HepG2 (cell line): ENCODE results near the gene TMEM125. TPM values are rescaled to one million over a fixed set of nuclear protein-coding genes. Genes with fewer than 3 reads are reported as not detected.

ENCODE experiments used
- ATAC-seq: fragments of 200-7000 bp; cut with Tn5 transposase; 3 replicates; pipeline ENCODE4 v1.9.1; 2020; ENCODE audit warnings: mild to moderate bottlenecking, moderate library complexity
- BruUV-seq: library from RNA; stranded (reverse); fragments of 400-500 nt; replicated peaks from 2 replicates; lab custom pipeline; 2021; lab: Mats Ljungman, UMichigan
- CTCF ChIA-PET: fragments of 300-600 bp; formaldehyde crosslinking; extraction: SDS; loops from one replicate; lab custom pipeline; 2021; ENCODE audit warnings: low total read pairs, inconsistent platforms, low intra/inter-chr PET ratio; lab: Yijun Ruan, JAX
- POLR2A ChIA-PET: fragments of 350-600 bp; sonication (Branson Sonifier 250); formaldehyde crosslinking; loops from one replicate; lab custom pipeline; 2020; ENCODE audit warnings: antibody characterized with exemption, inconsistent platforms; lab: Yijun Ruan, JAX
- DNase-seq: peaks from one replicate; pipeline ENCODE4 v3.0.0-alpha.2; 2015; ENCODE audit warnings: low spot score
- FAIRE-seq: peaks from 3 replicates; lab custom pipeline; 2011; peaks lifted over from hg19 to GRCh38; lab: Jason Lieb, UNC
- H2AFZ ChIP-seq: one replicate; pipeline ENCODE4 v1.6.1; 2011; ENCODE audit warnings: low read length, inconsistent platforms
- H3K27ac ChIP-seq: fragments of 300-600 bp; 3 replicates; pipeline ENCODE4 v1.8.0; 2011; ENCODE audit warnings: mixed run types, mild to moderate bottlenecking, mixed read lengths, low read length, inconsistent platforms; ENCODE audit not compliant: insufficient read depth; ENCODE audit errors: extremely low read length
- H3K27me3 ChIP-seq, 2 experiments: fragments of 200-600 bp in 1 of 2; 2 replicates in 1 of 2; 3 replicates in 1 of 2; pipeline versions ENCODE4 v1.6.0 to v1.8.0; 2011; ENCODE audit warnings: low read length in 2 of 2, mild to moderate bottlenecking in 2 of 2, moderate library complexity in 2 of 2, inconsistent platforms in 1 of 2; ENCODE audit not compliant: insufficient read depth in 2 of 2, control insufficient read depth in 1 of 2
- H3K36me3 ChIP-seq, 2 experiments: fragments of 200-600 bp in 1 of 2; replicated peaks in 1 of 2; 2 replicates in 1 of 2; 3 replicates in 1 of 2; pipeline versions ENCODE4 v1.5.1 to v1.8.0; 2011; ENCODE audit warnings: low read length in 2 of 2, inconsistent platforms in 1 of 2; ENCODE audit not compliant: insufficient read depth in 2 of 2, control insufficient read depth in 1 of 2
- H3K4me1 ChIP-seq: 2 replicates; pipeline ENCODE4 v1.5.1; 2012; ENCODE audit warnings: low read length, inconsistent platforms; ENCODE audit not compliant: insufficient read depth
- H3K4me2 ChIP-seq: 2 replicates; pipeline ENCODE4 v1.6.0; 2011; ENCODE audit warnings: low read depth, low read length, inconsistent platforms
- H3K4me3 ChIP-seq, 3 experiments: fragments of 200-600 bp in 1 of 3; sonication (generic), shearing (Covaris generic) in 1 of 3; replicated peaks in 1 of 3; 2 replicates each; pipeline ENCODE4 v1.5.1; 2011 to 2016; ENCODE audit warnings: low read length in 3 of 3, inconsistent platforms in 2 of 3, low read depth in 2 of 3, mild to moderate bottlenecking in 2 of 3, control low read depth in 1 of 3, mixed read lengths in 1 of 3; ENCODE audit not compliant: insufficient read depth in 1 of 3
- H3K79me2 ChIP-seq: one replicate; pipeline ENCODE4 v1.6.1; 2011; ENCODE audit warnings: low read length, inconsistent platforms; ENCODE audit not compliant: insufficient read depth
- H3K9ac ChIP-seq: 2 replicates; pipeline ENCODE4 v1.6.0; 2011; ENCODE audit warnings: mild to moderate bottlenecking, low read depth, low read length, inconsistent platforms; ENCODE audit not compliant: insufficient read depth
- H3K9me3 ChIP-seq: 2 replicates; pipeline ENCODE4 v1.5.1; 2012; ENCODE audit warnings: mild to moderate bottlenecking, low read length
- H4K20me1 ChIP-seq: 2 replicates; pipeline ENCODE4 v1.6.0; 2011; ENCODE audit warnings: inconsistent platforms, mild to moderate bottlenecking, low read length, moderate library complexity; ENCODE audit not compliant: insufficient read depth
- EP300 ChIP-seq, 3 experiments: sonication (generic) in 1 of 3; formaldehyde crosslinking in 1 of 3; IDR thresholded peaks; 2 replicates each; pipeline versions ENCODE4 v1.5.1 to v1.6.1; 2011 to 2020; ENCODE audit warnings: low read depth in 2 of 3, low read length in 2 of 3, borderline replicate concordance in 1 of 3, improper control_type of control experiment in 1 of 3, mild to moderate bottlenecking in 1 of 3, missing genetic modification reagents in 1 of 3, moderate library complexity in 1 of 3
- HNF4A ChIP-seq: sonication (generic); formaldehyde crosslinking; IDR thresholded peaks from 2 replicates; pipeline ENCODE4 v1.4.0; 2020; ENCODE audit warnings: missing genetic modification reagents
- MIER3 ChIP-seq: IDR thresholded peaks from 2 replicates; pipeline ENCODE4 v1.6.1; 2016; ENCODE audit warnings: missing compliant biosample characterization, borderline replicate concordance
- NR2F2 ChIP-seq: IDR thresholded peaks from 2 replicates; pipeline ENCODE4 v1.6.1; 2012; ENCODE audit warnings: low read depth, inconsistent platforms, borderline replicate concordance
- RARA ChIP-seq: IDR thresholded peaks from 2 replicates; pipeline ENCODE4 v1.6.1; 2016; ENCODE audit warnings: missing genetic modification reagents, missing compliant biosample characterization
- TAF1 ChIP-seq: sonication (generic); formaldehyde crosslinking; IDR thresholded peaks from 2 replicates; pipeline ENCODE4 v1.4.0; 2020; ENCODE audit warnings: missing genetic modification reagents
- ZNF382 ChIP-seq: sonication (generic); formaldehyde crosslinking; IDR thresholded peaks from 2 replicates; pipeline ENCODE4 v1.5.0; 2020; ENCODE audit warnings: missing genetic modification reagents, mild to moderate bottlenecking, borderline replicate concordance
- ZNF737 ChIP-seq: sonication (generic); formaldehyde crosslinking; IDR thresholded peaks from 2 replicates; pipeline ENCODE4 v1.5.0; 2020; ENCODE audit warnings: missing genetic modification reagents, mild to moderate bottlenecking, borderline replicate concordance
- ZSCAN31 ChIP-seq: sonication (generic); formaldehyde crosslinking; IDR thresholded peaks from 2 replicates; pipeline ENCODE4 v1.5.0; 2020; ENCODE audit warnings: low read depth, mild to moderate bottlenecking, missing genetic modification reagents
- WGBS: methylation state at CpG from one replicate; pipeline ENCODE4 v1.1.6; 2017; ENCODE audit warnings: low lambda C conversion rate; 5-methylcytosine and 5-hydroxymethylcytosine counted together
- in situ Hi-C: cut with HindIII; loops from 2 replicates; pipeline ENCODE4 v1.10.0; 2017; ENCODE audit warnings: low pct_unique_long_range_greater_than_20kb; ENCODE audit not compliant: extremely low pct_ligation_motif_present
- intact Hi-C: fragments of 100-400 bp; cut with micrococcal nuclease; formaldehyde crosslinking; loops from one replicate; pipeline ENCODE4 v1.10.0; 2022; ENCODE audit not compliant: unreplicated experiment
- polyA plus RNA-seq, 8 experiments: library from polyadenylated mRNA; depleted of rRNA in 3 of 8; stranded (reverse) in 7 of 8; unstranded in 1 of 8; fragments of >200 nt; fragmentation: Illumina TruSeq in 4 of 8; extraction: Trizol in 4 of 8; gene quantifications; 2 replicates each; pipeline versions ENCODE4 v1.2.1 to v1.2.3, GENCODE V29; 2011 to 2016; ENCODE audit warnings: low read depth in 4 of 8, missing spikeins in 1 of 8, mixed read lengths in 1 of 8; ENCODE audit not compliant: insufficient read depth in 1 of 8
- total RNA-seq, 5 experiments: library from RNA; depleted of rRNA; stranded (reverse); fragments of >200 nt; fragmentation: Illumina TruSeq; extraction: Trizol; gene quantifications; 2 replicates each; pipeline ENCODE4 v1.2.3, GENCODE V29; 2016; ENCODE audit warnings: low read depth in 1 of 5
- TF ChIP-seq, protein P1 (sequence below): sonication (generic); formaldehyde crosslinking; IDR thresholded peaks from 2 replicates; pipeline ENCODE4 v1.5.0; 2020; ENCODE audit warnings: mild to moderate bottlenecking, missing genetic modification reagents, moderate library complexity
- TF ChIP-seq, protein P2 (sequence below): sonication (generic); formaldehyde crosslinking; IDR thresholded peaks from 2 replicates; pipeline ENCODE4 v1.9.0; 2022; ENCODE audit warnings: low read depth, missing genetic modification reagents
- TF ChIP-seq, protein P3 (sequence below): IDR thresholded peaks from 2 replicates; pipeline ENCODE4 v1.6.1; 2016

Gene TMEM125
- total and polyA plus RNA-seq, 2 of the 13 experiments (the other 11 are each of a cell fraction or from before 2014, with no cell fraction given), result 0.03 TPM; not detected in 1

DNA sequence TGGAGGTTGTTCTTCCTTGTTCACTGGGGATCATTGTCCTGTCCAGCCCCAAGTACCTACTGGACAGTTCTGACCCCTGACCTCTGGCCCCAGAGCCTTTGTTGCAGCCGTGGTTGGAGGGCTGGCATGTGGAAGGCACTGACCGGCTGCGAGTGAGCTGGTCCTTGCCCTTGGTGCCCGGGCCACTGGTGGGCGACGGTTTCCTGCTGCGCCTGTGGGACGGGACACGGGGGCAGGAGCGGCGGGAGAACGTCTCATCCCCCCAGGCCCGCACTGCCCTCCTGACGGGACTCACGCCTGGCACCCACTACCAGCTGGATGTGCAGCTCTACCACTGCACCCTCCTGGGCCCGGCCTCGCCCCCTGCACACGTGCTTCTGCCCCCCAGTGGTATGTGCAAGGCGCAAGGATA lies 42.4 kb downstream of the TMEM125 start (continued):
- TF ChIP-seq, protein P1, sequence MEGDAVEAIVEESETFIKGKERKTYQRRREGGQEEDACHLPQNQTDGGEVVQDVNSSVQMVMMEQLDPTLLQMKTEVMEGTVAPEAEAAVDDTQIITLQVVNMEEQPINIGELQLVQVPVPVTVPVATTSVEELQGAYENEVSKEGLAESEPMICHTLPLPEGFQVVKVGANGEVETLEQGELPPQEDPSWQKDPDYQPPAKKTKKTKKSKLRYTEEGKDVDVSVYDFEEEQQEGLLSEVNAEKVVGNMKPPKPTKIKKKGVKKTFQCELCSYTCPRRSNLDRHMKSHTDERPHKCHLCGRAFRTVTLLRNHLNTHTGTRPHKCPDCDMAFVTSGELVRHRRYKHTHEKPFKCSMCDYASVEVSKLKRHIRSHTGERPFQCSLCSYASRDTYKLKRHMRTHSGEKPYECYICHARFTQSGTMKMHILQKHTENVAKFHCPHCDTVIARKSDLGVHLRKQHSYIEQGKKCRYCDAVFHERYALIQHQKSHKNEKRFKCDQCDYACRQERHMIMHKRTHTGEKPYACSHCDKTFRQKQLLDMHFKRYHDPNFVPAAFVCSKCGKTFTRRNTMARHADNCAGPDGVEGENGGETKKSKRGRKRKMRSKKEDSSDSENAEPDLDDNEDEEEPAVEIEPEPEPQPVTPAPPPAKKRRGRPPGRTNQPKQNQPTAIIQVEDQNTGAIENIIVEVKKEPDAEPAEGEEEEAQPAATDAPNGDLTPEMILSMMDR (CRISPR knock-in tag), result peak; percentile 39; the same call in 1 of the 2 replicates
- TF ChIP-seq, protein P2, sequence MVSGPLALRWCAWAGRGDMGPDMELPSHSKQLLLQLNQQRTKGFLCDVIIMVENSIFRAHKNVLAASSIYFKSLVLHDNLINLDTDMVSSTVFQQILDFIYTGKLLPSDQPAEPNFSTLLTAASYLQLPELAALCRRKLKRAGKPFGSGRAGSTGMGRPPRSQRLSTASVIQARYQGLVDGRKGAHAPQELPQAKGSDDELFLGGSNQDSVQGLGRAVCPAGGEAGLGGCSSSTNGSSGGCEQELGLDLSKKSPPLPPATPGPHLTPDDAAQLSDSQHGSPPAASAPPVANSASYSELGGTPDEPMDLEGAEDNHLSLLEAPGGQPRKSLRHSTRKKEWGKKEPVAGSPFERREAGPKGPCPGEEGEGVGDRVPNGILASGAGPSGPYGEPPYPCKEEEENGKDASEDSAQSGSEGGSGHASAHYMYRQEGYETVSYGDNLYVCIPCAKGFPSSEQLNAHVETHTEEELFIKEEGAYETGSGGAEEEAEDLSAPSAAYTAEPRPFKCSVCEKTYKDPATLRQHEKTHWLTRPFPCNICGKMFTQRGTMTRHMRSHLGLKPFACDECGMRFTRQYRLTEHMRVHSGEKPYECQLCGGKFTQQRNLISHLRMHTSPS (CRISPR knock-in tag), result peak; percentile 18; the same call in 1 of the 2 replicates
- TF ChIP-seq, protein P3, sequence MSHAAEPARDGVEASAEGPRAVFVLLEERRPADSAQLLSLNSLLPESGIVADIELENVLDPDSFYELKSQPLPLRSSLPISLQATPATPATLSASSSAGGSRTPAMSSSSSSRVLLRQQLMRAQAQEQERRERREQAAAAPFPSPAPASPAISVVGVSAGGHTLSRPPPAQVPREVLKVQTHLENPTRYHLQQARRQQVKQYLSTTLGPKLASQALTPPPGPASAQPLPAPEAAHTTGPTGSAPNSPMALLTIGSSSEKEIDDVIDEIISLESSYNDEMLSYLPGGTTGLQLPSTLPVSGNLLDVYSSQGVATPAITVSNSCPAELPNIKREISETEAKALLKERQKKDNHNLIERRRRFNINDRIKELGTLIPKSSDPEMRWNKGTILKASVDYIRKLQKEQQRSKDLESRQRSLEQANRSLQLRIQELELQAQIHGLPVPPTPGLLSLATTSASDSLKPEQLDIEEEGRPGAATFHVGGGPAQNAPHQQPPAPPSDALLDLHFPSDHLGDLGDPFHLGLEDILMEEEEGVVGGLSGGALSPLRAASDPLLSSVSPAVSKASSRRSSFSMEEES (CRISPR knock-in tag), result no peak
- TF ChIP-seq, all 625 proteins: peak for 8

DNA sequence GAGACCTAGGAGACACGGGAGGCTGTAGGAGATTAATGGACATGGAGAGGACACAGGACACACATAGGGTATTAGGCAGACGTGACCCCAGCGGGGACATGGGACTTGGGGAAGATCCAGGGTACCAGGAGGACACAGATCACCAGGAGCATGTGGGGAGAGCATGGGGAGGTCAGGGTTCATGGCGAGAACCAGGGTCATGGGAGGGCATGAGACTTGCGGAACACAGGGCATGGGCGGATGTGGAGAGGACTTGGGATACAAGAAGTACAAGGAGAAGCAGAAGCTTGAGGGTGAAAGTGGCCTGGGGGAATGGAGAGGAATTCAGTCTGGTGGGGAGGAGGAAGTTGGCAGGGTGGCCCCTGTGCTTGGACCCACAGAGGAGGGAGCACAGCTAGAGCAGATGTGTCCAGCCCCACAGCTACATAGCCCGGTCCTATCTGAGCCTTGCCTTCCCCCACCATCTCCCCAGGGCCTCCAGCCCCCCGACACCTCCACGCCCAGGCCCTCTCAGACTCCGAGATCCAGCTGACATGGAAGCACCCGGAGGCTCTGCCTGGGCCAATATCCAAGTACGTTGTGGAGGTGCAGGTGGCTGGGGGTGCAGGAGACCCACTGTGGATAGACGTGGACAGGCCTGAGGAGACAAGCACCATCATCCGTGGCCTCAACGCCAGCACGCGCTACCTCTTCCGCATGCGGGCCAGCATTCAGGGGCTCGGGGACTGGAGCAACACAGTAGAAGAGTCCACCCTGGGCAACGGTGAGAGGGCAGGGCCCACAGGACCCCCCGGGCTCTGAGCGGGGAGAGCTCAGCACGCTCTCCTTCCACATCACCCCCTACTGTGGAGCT lies 43.1 kb downstream of the TMEM125 start:
- H2AFZ ChIP-seq, result no peak overlapping the region
- peak overlapping the region; percentile 18; the same call in 1 of the 2 replicates for H3K4me2 ChIP-seq
- no peak for TF ChIP-seq TAF1 (CRISPR knock-in tag)
- TF ChIP-seq HNF4A (CRISPR knock-in tag), result peak; percentile 60
- TF ChIP-seq, protein P1 (CRISPR knock-in tag), result no peak
- peak; percentile 95 for TF ChIP-seq RARA (CRISPR knock-in tag)
- TF ChIP-seq ZNF737, result no peak
- peak; percentile 27; the same call in 1 of the 2 replicates for TF ChIP-seq MIER3
- TF ChIP-seq EP300 (IDR thresholded peaks at IDR 0.05; ENCODE audit: low read depth in 2 of 2, low read length in 2 of 2), result peak in 1 of 2 experiments; percentile 40; a peak in 1 of 4 replicates
- TF ChIP-seq EP300 (CRISPR knock-in tag; IDR thresholded peaks at IDR 0.05; ENCODE audit: borderline replicate concordance), result no peak
- 0 out of 2 replicates have a peak, but pooled peaks have one; percentile 21 for TF ChIP-seq NR2F2
- TF ChIP-seq ZSCAN31 (CRISPR knock-in tag), result no peak
- no peak for TF ChIP-seq ZNF382 (CRISPR knock-in tag)

More for the DNA sequence above, 43.1 kb downstream of the TMEM125 start:
- ATAC-seq (peak; percentile 9; the same call in 1 of the 3 replicates), FAIRE-seq (no peak), DNase-seq (no peak)
- H3K79me2 ChIP-seq, result no peaks in the 10 kb centered on the region
- BruUV-seq, result no TSS peak
- 33% methylated on average over 10 of the region's 24 CpGs for WGBS
- ChIA-PET CTCF (no interaction called here), POLR2A (no interaction called here)
- no peak overlapping the region for H3K4me3 ChIP-seq
- intact Hi-C loops, result no loop called here
- H3K9me3 ChIP-seq, result no peaks in the 10 kb centered on the region
- in situ Hi-C loops, result no loop called here
- H4K20me1 ChIP-seq, result no peaks in the 10 kb centered on the region
- H3K4me1 ChIP-seq, result peaks cover 31% of the 10 kb centered on the region
- H3K27ac ChIP-seq, result no peak overlapping the region
- peaks cover 4 to 51% of the 10 kb centered on the region in 2 experiments; a peak in 4 of 5 replicates for H3K27me3 ChIP-seq
- H3K36me3 ChIP-seq, result no peaks in the 10 kb centered on the region
- no peak overlapping the region for H3K9ac ChIP-seq
